HepG2 (cell line): ENCODE results near the gene SFT2D2. TPM values are rescaled to one million over a fixed set of nuclear protein-coding genes. Genes with fewer than 3 reads are reported as not detected.

Source experiments
- ATAC-seq: fragments of 200-7000 bp; cut with Tn5 transposase; 3 replicates; pipeline ENCODE4 v1.9.1; 2020; ENCODE audit warnings: mild to moderate bottlenecking, moderate library complexity
- BruUV-seq: library from RNA; stranded (reverse); fragments of 400-500 nt; replicated peaks from 2 replicates; lab custom pipeline; 2021; lab: Mats Ljungman, UMichigan
- CTCF ChIA-PET: fragments of 300-600 bp; formaldehyde crosslinking; extraction: SDS; loops from one replicate; lab custom pipeline; 2021; ENCODE audit warnings: low total read pairs, inconsistent platforms, low intra/inter-chr PET ratio; lab: Yijun Ruan, JAX
- POLR2A ChIA-PET: fragments of 350-600 bp; sonication (Branson Sonifier 250); formaldehyde crosslinking; loops from one replicate; lab custom pipeline; 2020; ENCODE audit warnings: antibody characterized with exemption, inconsistent platforms; lab: Yijun Ruan, JAX
- DNase-seq: peaks from one replicate; pipeline ENCODE4 v3.0.0-alpha.2; 2015; ENCODE audit warnings: low spot score
- FAIRE-seq: peaks from 3 replicates; lab custom pipeline; 2011; peaks lifted over from hg19 to GRCh38; lab: Jason Lieb, UNC
- H2AFZ ChIP-seq: one replicate; pipeline ENCODE4 v1.6.1; 2011; ENCODE audit warnings: low read length, inconsistent platforms
- H3K27ac ChIP-seq: fragments of 300-600 bp; 3 replicates; pipeline ENCODE4 v1.8.0; 2011; ENCODE audit warnings: mixed run types, mild to moderate bottlenecking, mixed read lengths, low read length, inconsistent platforms; ENCODE audit not compliant: insufficient read depth; ENCODE audit errors: extremely low read length
- H3K27me3 ChIP-seq, 2 experiments: fragments of 200-600 bp in 1 of 2; 2 replicates in 1 of 2; 3 replicates in 1 of 2; pipeline versions ENCODE4 v1.6.0 to v1.8.0; 2011; ENCODE audit warnings: low read length in 2 of 2, mild to moderate bottlenecking in 2 of 2, moderate library complexity in 2 of 2, inconsistent platforms in 1 of 2; ENCODE audit not compliant: insufficient read depth in 2 of 2, control insufficient read depth in 1 of 2
- H3K36me3 ChIP-seq, 2 experiments: fragments of 200-600 bp in 1 of 2; replicated peaks in 1 of 2; 2 replicates in 1 of 2; 3 replicates in 1 of 2; pipeline versions ENCODE4 v1.5.1 to v1.8.0; 2011; ENCODE audit warnings: low read length in 2 of 2, inconsistent platforms in 1 of 2; ENCODE audit not compliant: insufficient read depth in 2 of 2, control insufficient read depth in 1 of 2
- H3K4me1 ChIP-seq: 2 replicates; pipeline ENCODE4 v1.5.1; 2012; ENCODE audit warnings: low read length, inconsistent platforms; ENCODE audit not compliant: insufficient read depth
- H3K4me2 ChIP-seq: 2 replicates; pipeline ENCODE4 v1.6.0; 2011; ENCODE audit warnings: low read depth, low read length, inconsistent platforms
- H3K4me3 ChIP-seq, 3 experiments: fragments of 200-600 bp in 1 of 3; sonication (generic), shearing (Covaris generic) in 1 of 3; replicated peaks in 1 of 3; 2 replicates each; pipeline ENCODE4 v1.5.1; 2011 to 2016; ENCODE audit warnings: low read length in 3 of 3, inconsistent platforms in 2 of 3, low read depth in 2 of 3, mild to moderate bottlenecking in 2 of 3, control low read depth in 1 of 3, mixed read lengths in 1 of 3; ENCODE audit not compliant: insufficient read depth in 1 of 3
- H3K79me2 ChIP-seq: one replicate; pipeline ENCODE4 v1.6.1; 2011; ENCODE audit warnings: low read length, inconsistent platforms; ENCODE audit not compliant: insufficient read depth
- H3K9ac ChIP-seq: 2 replicates; pipeline ENCODE4 v1.6.0; 2011; ENCODE audit warnings: mild to moderate bottlenecking, low read depth, low read length, inconsistent platforms; ENCODE audit not compliant: insufficient read depth
- H3K9me3 ChIP-seq: 2 replicates; pipeline ENCODE4 v1.5.1; 2012; ENCODE audit warnings: mild to moderate bottlenecking, low read length
- H4K20me1 ChIP-seq: 2 replicates; pipeline ENCODE4 v1.6.0; 2011; ENCODE audit warnings: inconsistent platforms, mild to moderate bottlenecking, low read length, moderate library complexity; ENCODE audit not compliant: insufficient read depth
- AHDC1 ChIP-seq: sonication (generic); formaldehyde crosslinking; IDR thresholded peaks from 2 replicates; pipeline ENCODE4 v1.5.1; 2020; ENCODE audit warnings: mild to moderate bottlenecking, missing genetic modification reagents, borderline replicate concordance
- ARID5B ChIP-seq: IDR thresholded peaks from 2 replicates; pipeline ENCODE4 v1.4.0; 2020; ENCODE audit warnings: mild to moderate bottlenecking, missing genetic modification reagents
- DZIP1 ChIP-seq: sonication (generic); formaldehyde crosslinking; IDR thresholded peaks from 2 replicates; pipeline ENCODE4 v1.5.0; 2020; ENCODE audit warnings: mild to moderate bottlenecking, missing genetic modification reagents
- ELK4 ChIP-seq: sonication (generic); formaldehyde crosslinking; IDR thresholded peaks from 2 replicates; pipeline ENCODE4 v1.9.0; 2021; ENCODE audit warnings: missing genetic modification reagents, borderline replicate concordance
- HNRNPL ChIP-seq: fragments of 200-400 bp; formaldehyde crosslinking; IDR thresholded peaks from 2 replicates; pipeline ENCODE4 v1.6.1; 2017; ENCODE audit warnings: mild to moderate bottlenecking, low read depth, low read length
- NKX3-1 ChIP-seq: sonication (generic); formaldehyde crosslinking; IDR thresholded peaks from 2 replicates; pipeline ENCODE4 v1.5.0; 2020; ENCODE audit warnings: missing genetic modification reagents
- POLR2AphosphoS2 ChIP-seq: IDR thresholded peaks from 2 replicates; pipeline ENCODE4 v1.6.1; 2011; ENCODE audit warnings: low read depth, low read length, improper control_type of control experiment
- XRCC5 ChIP-seq: fragments of 200-400 bp; formaldehyde crosslinking; optimal IDR thresholded peaks from 2 replicates; pipeline ENCODE3; 2017; ENCODE audit warnings: mild to moderate bottlenecking, low read length
- ZFX ChIP-seq: sonication (generic); formaldehyde crosslinking; IDR thresholded peaks from 2 replicates; pipeline ENCODE4 v1.4.0; 2020; ENCODE audit warnings: mild to moderate bottlenecking, low read depth, missing genetic modification reagents, moderate library complexity
- ZNF329 ChIP-seq: sonication (generic); formaldehyde crosslinking; IDR thresholded peaks from 2 replicates; pipeline ENCODE4 v1.9.0; 2021; ENCODE audit warnings: low read depth, mild to moderate bottlenecking, missing genetic modification reagents
- WGBS: methylation state at CpG from one replicate; pipeline ENCODE4 v1.1.6; 2017; ENCODE audit warnings: low lambda C conversion rate; 5-methylcytosine and 5-hydroxymethylcytosine counted together
- in situ Hi-C: cut with HindIII; loops from 2 replicates; pipeline ENCODE4 v1.10.0; 2017; ENCODE audit warnings: low pct_unique_long_range_greater_than_20kb; ENCODE audit not compliant: extremely low pct_ligation_motif_present
- intact Hi-C: fragments of 100-400 bp; cut with micrococcal nuclease; formaldehyde crosslinking; loops from one replicate; pipeline ENCODE4 v1.10.0; 2022; ENCODE audit not compliant: unreplicated experiment
- polyA plus RNA-seq, 8 experiments: library from polyadenylated mRNA; depleted of rRNA in 3 of 8; stranded (reverse) in 7 of 8; unstranded in 1 of 8; fragments of >200 nt; fragmentation: Illumina TruSeq in 4 of 8; extraction: Trizol in 4 of 8; gene quantifications; 2 replicates each; pipeline versions ENCODE4 v1.2.1 to v1.2.3, GENCODE V29; 2011 to 2016; ENCODE audit warnings: low read depth in 4 of 8, missing spikeins in 1 of 8, mixed read lengths in 1 of 8; ENCODE audit not compliant: insufficient read depth in 1 of 8
- total RNA-seq, 5 experiments: library from RNA; depleted of rRNA; stranded (reverse); fragments of >200 nt; fragmentation: Illumina TruSeq; extraction: Trizol; gene quantifications; 2 replicates each; pipeline ENCODE4 v1.2.3, GENCODE V29; 2016; ENCODE audit warnings: low read depth in 1 of 5

The SFT2D2 gene
- total and polyA plus RNA-seq, 2 of the 13 experiments (the other 11 are each of a cell fraction or from before 2014, with no cell fraction given): 10.0 to 28.8 TPM

- Histone ChIP-seq H3K9ac (no peak overlapping the region), H3K79me2 (no peaks in the 10 kb centered on the region), H3K4me1 (no peaks in the 10 kb centered on the region; the same call in 1 of the 2 replicates), H3K36me3 (no peaks in the 10 kb centered on the region), H2AFZ (no peak overlapping the region), H4K20me1 (no peaks in the 10 kb centered on the region), H3K4me2 (no peak overlapping the region), H3K27me3 (no peaks in the 10 kb centered on the region), H3K27ac (no peak overlapping the region), H3K9me3 (no peaks in the 10 kb centered on the region), H3K4me3 (no peak overlapping the region)
- ATAC-seq (no peak), FAIRE-seq (no peak), DNase-seq (no peak)
- 82% methylated on average over 8 of the region's 15 CpGs for WGBS
- no TSS peak for BruUV-seq
- intact Hi-C loops: no loop called here
- in situ Hi-C loops: no loop called here
- CTCF ChIA-PET: no interaction called here
- POLR2A ChIA-PET: no interaction called here
- no peak for TF ChIP-seq HNRNPL
- no peak for TF ChIP-seq ZNF329 (CRISPR knock-in tag)
- no peak for TF ChIP-seq ELK4 (CRISPR knock-in tag)
- no peak for TF ChIP-seq NKX3-1
- no peak for TF ChIP-seq XRCC5
- no peak for TF ChIP-seq ZFX (CRISPR knock-in tag)
- no peak for TF ChIP-seq AHDC1 (CRISPR knock-in tag)
- TF ChIP-seq DZIP1: no peak
- no peak for TF ChIP-seq POLR2AphosphoS2
- TF ChIP-seq ARID5B (CRISPR knock-in tag): no peak
Measured at GRCh38 chr1:168291222-168291837, 65.5 kb downstream of the SFT2D2 start.
